ENCODE measurements around the gene SYT9.

Gene SYT9

DNA sequence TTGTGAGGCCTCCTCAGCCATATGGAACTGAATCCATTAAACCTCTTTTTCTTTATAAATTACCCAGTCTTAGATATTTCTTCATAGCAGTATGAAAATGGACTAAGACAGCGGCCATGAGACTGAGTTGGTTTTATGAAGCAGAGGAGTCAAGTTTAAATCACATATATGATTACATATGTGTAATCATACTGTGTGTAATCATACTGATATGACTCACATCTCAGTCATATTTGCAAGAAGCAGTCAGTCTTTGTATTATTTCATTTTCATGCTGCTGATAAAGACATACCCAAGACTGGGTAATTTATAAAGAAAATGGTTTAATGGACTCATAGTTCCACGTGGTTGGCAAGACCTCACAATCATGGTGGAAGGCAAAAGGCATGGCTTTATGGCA, 89.8 kb downstream of the SYT9 start:
- no peak for DNase-seq (ENCODE audit: low spot score)

DNA sequence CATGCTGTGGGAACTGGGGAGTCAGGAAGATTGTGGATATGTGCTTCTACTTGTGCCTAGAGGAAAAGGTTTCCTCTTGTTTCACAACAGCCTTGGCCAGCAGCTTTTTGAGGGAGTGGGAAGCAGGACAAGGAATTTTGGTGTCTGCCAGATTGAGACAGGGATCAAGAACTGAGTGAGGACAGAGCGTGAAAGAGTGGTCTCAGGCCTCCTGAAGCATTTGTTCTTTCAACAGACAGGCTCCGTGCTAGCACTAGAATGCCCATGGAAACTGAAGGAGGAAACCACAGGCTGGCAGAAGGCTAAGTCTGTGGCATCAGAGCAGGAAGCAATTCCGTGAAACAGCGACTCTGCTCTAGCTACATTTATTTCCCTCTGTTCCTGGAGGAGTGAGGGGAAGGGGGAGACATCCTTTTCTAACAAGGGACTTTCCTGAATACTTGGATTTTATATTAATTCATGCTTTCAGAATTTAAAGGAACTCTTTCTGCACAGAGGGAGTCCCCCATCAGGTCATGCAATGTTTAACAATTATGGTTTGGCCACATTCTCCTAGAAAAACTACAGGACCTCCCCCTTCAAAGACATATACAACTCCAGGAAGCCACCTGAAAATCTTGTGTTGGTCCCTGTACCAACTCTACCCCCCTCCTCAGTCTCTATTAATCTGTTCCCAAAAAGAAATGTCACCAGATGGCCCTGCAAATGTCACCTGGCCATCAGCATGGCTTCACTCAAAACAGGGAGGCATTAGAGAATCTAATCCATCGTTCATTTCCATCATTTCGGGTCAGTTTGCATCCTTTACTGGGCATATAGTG, 96.1 kb downstream of the SYT9 start:
- DNase-seq (ENCODE audit: low spot score), result no peak

DNA sequence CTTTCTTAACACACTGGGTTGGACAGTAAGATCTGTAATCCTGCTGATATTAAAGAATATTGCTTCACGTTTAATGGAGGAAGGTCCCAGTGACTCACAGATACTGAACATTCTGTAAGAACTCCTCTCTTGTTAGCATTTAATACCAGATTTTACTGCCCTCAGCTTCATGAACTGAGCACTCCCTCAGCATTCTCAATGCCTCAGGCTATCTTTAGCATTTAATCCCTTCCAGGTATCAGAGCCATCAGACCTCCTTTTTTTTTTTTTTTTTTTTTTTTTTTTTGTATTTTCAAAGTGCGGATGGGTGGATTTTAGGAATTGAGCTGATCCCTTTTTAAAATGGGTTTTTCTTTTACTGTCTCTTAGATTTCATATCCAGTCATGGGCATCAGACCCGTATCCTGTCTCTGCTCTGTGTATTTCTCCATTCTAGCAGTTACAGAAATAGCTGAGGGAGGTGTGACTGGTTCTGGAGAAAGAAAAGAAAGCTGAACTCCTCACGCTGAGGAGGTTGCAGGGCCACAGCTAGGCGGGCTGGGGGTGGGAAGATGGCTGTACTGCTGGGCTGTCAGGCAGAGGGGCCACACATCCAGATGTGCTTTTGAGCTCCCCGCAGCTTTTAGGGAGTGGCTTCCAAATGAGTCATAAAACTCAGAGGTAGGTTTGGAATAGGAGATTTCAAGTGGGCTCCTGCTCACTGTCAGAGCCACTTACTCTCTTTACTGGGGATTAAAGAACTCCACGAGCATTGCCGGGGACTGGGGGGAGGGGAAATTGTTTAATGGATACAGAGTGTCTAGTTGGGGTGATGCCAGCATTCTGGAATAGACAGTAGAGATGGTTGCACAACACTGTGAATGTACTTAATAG, 97.0 kb downstream of the SYT9 start:
- DNase-seq (ENCODE audit: low spot score), result no peak

DNA sequence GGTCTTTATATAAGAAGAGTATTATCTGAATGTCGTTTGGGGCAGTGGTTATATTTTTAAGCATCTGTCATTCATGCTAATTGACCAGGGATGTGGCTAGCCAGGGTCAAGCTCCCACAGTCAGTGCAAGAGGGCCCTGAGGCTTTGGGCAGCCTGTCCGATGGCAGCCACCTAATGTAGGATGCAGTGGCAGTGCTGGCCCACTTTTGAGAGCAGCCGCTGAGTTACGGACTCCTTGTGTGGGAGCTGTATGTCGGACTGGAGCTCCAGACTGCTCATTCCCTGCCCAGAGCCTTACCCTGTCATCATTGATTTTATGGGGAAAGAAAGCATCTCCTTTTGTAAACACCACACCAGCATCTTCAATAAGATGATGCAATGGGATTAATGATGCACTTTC, 99.5 kb downstream of the SYT9 start:
- no peak for DNase-seq (ENCODE audit: low spot score)

DNA sequence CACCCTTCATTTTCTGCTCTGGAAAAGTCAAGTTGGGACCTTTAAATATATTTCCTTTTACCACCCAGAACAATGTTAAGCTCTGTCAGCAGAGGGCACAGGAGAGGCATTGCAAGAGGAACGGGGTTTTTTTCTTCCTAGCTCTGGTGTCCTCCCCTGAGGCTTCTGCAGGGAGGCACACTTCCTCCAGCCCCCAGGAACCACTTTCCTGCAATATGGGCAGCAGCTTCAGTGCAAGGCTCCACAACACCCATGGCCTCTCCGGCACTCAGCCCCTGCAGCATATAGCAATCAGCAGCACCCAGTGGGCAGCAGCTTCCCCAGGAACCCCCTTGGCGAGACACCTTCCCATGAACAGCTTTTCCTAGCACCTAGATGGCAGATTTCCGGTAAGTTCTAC, 101.4 kb downstream of the SYT9 start:
- DNase-seq (ENCODE audit: low spot score), result peak; percentile 45

DNA sequence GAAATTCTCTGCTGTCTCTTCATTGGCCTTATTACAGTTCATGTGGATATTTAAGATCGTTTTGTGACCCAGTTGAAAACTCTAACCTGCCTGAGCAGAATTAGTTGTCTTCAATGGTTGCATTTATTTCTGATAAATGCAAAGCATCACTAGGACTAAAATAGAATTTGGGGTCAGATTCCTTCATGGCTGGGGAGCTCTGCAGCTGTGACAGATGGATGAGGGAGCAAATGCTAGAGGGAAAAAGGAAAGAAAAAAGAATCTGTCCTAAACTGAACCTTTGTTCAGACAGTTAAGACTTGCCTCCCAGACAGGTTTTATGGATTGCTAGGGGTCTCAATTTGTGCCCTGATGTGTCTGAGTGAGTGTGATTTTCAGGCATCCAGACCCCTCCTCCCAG, 113.0 kb downstream of the SYT9 start:
- no peak for DNase-seq (ENCODE audit: low spot score)

DNA sequence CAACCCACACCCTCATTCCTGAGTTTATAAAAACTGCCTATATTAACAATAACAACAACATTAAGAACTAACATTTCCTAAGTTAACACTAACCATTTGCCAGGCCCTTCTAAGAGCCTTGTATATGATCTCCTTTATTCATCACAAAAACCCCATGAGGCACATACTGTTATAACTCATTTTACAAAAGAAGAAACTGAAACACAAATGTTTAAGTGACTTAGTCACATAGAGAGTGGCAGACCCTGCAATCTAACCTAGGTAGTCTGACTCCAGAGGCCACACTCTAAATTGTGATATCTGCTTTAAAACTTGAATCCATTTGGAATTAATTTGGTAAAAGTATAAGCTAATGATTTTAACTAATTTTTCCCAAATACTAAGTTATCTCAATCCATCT, 116.1 kb downstream of the SYT9 start:
- no peak for DNase-seq (ENCODE audit: low spot score)

DNA sequence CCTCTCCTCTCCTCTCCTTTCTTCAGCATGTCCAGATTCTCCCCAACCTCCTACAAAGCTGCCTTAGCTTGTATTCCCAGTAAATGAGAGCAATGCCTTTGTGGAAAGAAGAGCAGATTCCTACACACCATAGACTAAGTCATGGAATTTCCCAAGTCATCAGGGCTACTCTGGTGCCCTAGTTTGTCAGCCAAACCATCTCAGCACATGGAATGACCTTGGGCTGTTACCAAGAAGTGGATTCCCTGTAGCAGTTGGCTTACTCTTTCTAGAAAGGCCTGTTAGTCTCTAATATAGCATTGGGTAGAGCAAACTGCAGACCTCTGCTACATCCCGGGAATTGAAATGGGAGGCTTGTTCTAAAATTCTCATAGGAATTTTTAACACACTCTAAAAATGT, 124.7 kb downstream of the SYT9 start:
- DNase-seq (ENCODE audit: low spot score), result no peak

DNA sequence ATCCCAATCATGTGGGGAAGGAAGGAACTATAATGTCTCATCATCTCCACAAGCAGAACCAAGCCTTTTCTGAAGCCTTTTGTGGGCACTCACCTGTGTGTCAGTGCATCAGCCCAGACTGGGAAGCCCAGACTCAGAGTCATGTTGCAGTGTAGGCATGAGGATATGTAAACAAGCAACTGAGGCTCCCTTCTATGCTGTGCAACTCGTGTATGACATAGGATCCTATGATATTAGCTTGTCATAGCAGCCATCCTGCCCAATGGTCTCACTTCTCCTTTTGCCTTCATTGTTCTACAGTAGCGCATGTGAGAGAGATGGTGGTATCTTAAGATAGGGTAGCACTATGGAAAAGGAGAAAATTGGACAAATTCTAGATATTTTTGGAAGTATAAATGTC, 130.2 kb downstream of the SYT9 start:
- DNase-seq (ENCODE audit: low spot score), result no peak

DNA sequence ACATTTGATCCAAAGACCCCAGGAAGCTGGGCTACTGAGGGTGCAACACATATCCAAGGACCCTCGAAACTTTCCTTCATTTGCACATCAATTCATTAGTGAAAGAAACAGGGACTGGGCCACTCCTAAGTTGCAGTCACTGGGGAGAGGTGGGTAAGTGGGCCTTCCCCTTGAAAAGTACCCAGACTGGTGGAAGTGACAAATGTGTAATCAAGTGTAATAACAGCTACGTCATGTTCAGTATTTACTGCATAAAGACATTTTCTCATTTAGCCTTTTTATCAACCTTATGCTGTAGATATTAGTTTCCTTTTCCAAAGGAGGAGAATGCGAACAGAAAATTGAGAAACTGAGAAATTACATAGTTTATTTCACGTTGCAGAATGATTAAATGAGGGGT, 131.7 kb downstream of the SYT9 start:
- DNase-seq (ENCODE audit: low spot score), result no peak

DNA sequence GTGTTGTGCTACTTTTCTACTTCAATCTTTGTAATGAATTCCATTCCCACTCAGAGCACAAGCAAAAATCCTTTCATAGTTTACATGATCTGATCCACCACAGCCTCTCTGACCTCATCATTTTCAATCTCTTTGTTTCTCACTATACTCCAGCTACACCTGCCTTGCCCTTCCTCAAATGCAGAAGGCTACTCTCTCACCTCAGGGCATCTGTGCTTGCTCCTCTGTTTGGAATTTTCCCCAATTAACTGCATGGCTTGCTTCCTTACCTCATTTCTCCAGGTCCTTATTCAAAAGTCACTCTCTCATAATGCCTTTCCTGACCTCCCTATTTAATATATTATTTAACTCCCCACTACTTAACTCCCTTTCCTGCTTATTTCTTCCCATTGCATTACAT, 133.0 kb downstream of the SYT9 start:
- no peak for DNase-seq (ENCODE audit: low spot score)

DNA sequence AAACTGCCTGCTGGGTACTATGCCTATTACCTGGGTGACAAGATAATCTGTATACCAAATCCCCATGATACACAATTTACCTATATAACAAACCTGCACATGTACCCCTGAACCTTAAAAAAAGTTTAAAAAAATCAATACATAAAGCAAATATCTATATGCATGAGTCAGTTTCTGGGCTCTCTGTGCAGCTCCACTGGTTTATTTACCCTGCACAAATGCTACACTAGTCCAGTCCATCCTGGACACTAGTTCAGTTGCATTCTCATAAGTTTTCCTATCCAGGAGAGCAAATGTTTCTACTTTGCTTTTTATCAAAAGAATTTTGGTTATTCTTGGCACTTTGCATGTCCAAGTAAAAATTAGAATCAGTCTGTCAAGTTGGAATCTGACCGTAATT, 133.8 kb downstream of the SYT9 start:
- DNase-seq (ENCODE audit: low spot score), result no peak

DNA sequence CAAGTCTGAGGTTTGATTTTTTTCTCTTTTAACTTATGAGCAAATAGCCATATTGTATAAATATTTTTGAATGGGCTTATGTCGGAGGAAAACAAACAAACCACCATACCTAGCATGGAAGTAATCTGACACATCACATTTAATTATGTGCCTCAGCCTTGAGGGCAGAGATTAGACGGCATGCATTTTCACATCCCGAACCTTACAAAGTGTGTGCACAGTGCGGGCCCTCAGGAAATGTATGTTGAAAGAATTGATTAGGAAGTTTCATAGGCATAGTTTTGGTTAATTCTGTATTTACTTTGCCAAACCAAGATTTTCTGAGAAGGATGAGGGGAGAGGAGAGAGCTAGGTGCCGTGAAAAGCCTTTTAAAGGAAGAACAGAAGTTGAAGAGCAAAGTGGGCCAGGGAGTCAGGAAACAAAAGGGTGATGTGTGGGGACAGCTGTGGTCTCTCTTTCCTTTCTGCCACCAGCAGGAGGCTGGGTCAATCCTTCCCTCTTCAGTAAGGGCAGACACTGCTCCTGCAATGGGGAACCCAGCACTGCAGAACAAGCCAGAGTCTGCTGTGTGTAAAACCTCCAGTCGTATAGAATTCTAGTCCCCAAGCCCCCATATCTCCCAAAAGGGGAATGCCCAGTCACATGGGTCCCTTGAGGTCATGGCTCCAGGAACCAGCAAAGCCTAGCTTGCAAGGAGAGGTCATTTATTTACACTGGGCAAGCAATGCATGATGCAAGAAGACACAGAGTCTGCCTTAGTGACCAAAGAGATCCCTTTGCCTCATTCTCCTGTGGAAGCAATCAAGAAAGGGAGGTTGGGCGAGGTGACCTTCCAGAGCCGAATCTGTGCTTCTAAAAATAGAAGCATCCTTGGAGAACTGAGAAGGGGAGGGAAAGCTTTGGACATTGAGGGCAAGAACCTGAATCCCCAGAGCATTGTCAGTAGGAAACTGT, 162.5 kb downstream of the SYT9 start:
- DNase-seq (ENCODE audit: low spot score), result no peak

DNA sequence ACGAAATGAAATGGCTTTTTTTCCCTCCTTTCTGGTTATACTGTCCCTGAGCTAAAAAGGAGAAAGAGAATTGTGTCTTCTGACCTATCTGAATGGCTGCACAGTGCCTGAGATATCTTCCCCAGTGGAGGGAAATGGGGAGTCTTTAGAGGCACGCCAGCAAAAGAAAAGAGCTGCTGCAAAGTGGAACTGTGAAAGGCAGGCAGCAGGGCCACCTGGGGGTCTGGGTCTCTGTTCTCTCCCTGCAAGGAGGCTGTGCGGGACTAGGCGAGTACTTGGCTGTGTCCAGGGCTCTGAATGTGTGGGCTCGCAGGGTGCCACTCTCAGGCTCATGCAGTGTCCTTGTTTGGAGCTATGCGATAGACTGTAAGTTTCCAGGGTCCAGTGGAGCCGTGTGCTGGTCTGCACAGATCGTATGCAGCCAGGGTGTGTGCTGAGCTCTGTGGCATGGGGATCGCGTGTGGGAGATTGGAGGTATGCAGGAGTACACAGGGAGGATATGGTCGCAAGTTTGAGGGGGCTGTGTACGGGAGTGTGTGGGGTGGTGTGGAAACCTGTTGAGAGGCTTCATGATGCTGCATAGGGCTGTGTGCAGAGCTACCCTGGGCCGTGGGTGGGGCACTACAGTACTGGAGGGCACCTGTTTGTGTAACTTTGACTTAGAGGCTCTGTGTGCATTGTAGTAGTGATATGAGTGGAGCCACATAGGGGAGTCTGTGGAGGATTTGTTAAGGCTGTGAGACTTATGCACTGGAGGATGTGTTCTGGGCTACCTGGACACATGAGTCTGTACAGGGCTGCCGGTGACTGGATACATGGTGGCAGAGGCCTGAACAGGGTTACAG, 163.5 kb downstream of the SYT9 start:
- DNase-seq (ENCODE audit: low spot score), result no peak

DNA sequence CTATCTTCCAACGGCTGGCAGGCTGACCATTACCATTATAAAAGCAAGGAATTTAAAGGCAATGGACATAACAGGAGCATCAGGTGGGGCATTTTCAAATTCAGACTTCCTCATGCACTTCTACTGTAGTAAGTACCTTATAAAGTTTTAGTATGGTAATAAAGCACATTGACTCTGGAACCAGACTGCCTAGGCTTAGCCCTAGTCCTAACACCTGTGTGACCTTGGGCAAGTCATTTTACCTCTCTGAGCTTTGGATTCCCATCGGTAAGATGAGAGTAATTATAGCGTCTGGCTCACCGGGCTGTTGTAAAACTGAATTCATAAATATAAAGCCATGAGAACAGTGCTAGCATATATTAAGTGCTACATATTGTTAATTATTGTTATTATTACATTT, 164.4 kb downstream of the SYT9 start:
- no peak for DNase-seq (ENCODE audit: low spot score)

DNA sequence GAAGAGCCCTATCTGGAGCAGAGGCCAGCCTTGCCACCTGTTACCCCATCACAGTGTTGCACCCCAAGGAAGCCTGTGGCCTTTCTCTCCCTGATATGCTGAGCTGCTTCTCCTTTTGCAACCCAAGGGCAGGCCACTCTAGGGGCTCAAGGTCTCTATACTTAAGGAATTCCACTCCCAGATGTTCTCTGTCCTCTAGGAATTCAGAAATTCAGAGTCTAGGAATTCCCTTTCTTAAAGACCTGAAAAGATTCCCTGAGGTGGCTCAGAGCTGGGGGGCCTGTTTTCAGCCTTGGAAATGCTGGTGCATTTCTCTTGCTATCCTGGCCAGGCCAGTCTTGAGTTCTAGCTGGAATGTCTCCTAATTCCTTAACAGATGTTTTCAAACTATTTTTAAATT, 165.6 kb downstream of the SYT9 start:
- no peak for DNase-seq (ENCODE audit: low spot score)

DNA sequence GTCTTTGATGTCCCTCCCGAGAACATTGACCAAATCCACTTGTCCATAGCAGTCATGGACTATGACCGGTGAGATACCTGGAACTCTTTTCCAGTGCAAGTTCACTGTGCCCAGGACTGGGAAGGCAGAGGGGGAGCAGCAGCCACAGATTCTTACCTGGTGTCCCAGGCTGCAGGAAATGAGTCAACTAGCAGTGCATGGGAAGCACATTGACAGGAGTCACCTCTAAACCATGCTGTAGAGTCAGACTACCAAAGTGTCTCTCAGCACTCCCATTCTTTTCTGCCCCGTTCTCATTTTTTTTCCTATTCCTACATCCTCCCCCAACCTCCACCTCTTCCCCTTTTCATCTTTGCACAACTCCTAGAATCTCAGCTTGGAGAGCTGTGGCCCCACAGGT, 166.4 kb downstream of the SYT9 start:
- no peak for DNase-seq (ENCODE audit: low spot score)

DNA sequence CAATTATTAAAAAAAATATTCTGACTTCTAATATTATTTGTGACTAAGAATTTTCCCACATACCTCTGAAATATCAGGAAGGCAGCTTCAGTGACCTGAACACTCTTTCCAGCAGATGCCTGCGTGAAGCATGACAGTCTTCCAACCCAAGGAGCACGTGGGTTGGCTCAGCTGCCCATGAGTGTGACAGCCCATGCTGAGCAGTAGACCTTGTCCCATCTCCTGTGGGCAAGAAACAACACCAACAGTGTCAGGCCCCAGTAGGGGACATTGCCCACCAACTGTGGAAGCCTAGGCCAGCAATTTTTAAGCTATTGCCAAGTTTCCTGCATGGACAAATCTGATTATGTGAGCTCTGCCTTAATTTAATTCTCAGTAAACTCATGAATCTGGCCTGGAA, 167.2 kb downstream of the SYT9 start:
- DNase-seq (ENCODE audit: low spot score), result no peak

DNA sequence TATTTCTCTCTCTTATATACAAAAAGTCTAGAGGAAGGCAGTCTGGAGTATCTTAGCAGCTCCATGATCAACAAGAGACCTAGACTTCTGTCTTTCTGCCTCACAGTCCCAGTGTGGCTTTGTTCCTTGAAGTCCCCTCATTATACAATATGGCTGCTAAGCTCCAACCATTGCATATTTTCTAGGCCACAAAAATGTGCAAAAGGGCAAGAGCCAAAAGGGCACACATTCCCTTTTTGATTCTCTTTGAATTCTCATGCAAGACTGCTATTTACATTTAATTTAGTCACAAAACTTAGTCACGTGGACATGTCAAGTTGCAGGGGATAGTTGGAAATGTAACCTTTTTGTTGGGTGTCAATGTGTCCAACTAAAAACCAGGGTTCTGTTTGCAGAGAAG, 169.4 kb downstream of the SYT9 start:
- no peak for DNase-seq (ENCODE audit: low spot score)

DNA sequence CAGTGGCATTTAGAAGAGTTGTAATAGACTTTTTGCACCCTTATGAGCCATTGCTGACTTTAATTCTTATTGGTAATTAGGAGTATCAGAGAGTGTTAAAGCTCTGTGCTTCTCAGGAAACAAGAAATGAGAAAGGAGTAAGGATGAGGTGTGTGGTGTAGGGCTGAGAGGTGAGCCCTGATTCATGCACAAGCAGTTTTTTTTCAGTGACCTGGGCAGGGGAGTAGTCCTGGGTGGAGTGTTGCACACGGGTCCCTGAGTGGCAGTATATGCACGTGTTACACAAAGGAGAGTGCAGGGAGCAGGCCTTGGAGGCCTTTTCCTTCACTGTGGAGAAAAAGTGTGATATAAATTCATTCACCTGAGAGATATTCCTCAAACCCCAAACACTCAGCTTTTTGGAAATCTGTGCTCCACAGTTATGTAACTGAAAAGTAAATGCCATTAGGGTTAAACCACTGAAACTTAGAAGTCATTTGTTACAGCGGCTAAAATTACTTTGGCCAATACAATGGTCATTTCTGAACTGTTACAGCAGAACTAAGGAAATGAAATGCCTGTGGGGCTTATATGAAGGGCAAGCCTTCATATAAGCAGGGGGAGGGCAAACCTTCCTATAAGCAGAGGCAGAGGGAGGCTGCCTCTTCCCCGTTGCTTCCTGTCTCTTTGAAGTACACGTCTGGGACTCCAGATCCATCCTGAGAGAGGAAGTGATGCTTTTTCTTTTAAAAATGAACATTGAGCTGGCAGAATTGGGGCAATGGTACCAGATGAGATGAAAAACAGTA, 171.0 kb downstream of the SYT9 start:
- DNase-seq (ENCODE audit: low spot score), result no peak

DNA sequence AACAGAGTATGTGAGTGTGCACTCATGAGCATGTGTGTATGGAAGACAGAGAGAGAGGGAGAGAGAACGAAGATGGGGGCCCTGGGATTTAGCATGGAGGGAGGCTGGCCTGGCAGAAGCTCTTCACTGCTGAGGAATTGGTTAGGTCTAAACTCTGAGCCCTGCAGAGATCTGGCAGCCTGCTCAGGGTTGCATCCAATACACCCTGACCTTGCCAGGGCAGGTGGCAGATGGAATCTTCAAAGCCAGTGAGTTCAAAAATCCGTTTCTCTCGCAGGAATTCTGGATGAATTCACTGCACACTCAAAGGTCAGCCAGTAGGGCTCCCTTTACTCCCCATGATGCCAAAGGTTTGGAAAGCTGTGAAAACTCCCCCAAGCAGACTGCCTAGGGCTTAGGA, 172.2 kb downstream of the SYT9 start:
- DNase-seq (ENCODE audit: low spot score), result no peak

Data from AG08395 (cell line).